ENCODE data around the gene SCFD2. TPM values are rescaled to one million over a fixed set of nuclear protein-coding genes. Genes with fewer than 3 reads are reported as not detected.

The SCFD2 gene
- total RNA-seq, 1 experiment from 2014 or later: 36.6 TPM

GRCh38 chr4:53116954-53117353, 248.9 kb downstream of the SCFD2 start:
- no peaks in the 10 kb centered on the region for H3K36me3 ChIP-seq (ENCODE audit: low read depth, low read length)
- no peaks in the 10 kb centered on the region for H3K27me3 ChIP-seq (ENCODE audit: low read length)
- TF ChIP-seq EZH2phosphoT487 (IDR thresholded peaks at IDR 0.05; ENCODE audit: borderline replicate concordance, low read length) (no peak), CTCF (conservative IDR thresholded peaks at IDR 0.05; ENCODE audit: low read depth, low read length) (no peak), EZH2 (IDR thresholded peaks at IDR 0.05; ENCODE audit: low read length, unreplicated experiment) (no peak)
- BruUV-seq (replicated peaks): no TSS peak
- no peak overlapping the region for H3K4me3 ChIP-seq (ENCODE audit: low read length)
- ATAC-seq: no peak
- no peak overlapping the region for H3K27ac ChIP-seq (ENCODE audit: low read length)
- H3K79me2 ChIP-seq (ENCODE audit: low read length): no peaks in the 10 kb centered on the region
- no peaks in the 10 kb centered on the region for H3K9me3 ChIP-seq (ENCODE audit: low read length)
- H3K4me2 ChIP-seq (ENCODE audit: low read length): no peak overlapping the region
- ChIA-PET POLR2A (ENCODE audit: unreplicated experiment) (no interaction called here), CTCF (no interaction called here)
- no peaks in the 10 kb centered on the region for H3F3A ChIP-seq (ENCODE audit: low read length, unreplicated experiment)
- H4K20me1 ChIP-seq (ENCODE audit: low read length): no peaks in the 10 kb centered on the region
- H2AFZ ChIP-seq (ENCODE audit: low read length): no peak overlapping the region
- H3K9ac ChIP-seq (ENCODE audit: low read length): no peak overlapping the region
- no peaks in the 10 kb centered on the region for H3K9me2 ChIP-seq (replicated peaks; ENCODE audit: low read length)
- DNase-seq: no peak
- intact Hi-C loops (cut with micrococcal nuclease): no loop called here
- no peaks in the 10 kb centered on the region for H3K4me1 ChIP-seq (ENCODE audit: insufficient read depth, low read length)

GRCh38 chr4:53113431-53114225, 252.2 kb downstream of the SCFD2 start:
- intact Hi-C loops (cut with micrococcal nuclease): no loop called here
- Histone ChIP-seq H3K27me3 (ENCODE audit: low read length) (no peaks in the 10 kb centered on the region), H3K9me2 (replicated peaks; ENCODE audit: low read length) (no peaks in the 10 kb centered on the region), H3K79me2 (ENCODE audit: low read length) (no peaks in the 10 kb centered on the region), H3K9me3 (ENCODE audit: low read length) (no peaks in the 10 kb centered on the region), H3K4me2 (ENCODE audit: low read length) (no peak overlapping the region), H3K27ac (ENCODE audit: low read length) (no peak overlapping the region), H4K20me1 (ENCODE audit: low read length) (no peaks in the 10 kb centered on the region), H3K4me1 (ENCODE audit: insufficient read depth, low read length) (no peaks in the 10 kb centered on the region), H2AFZ (ENCODE audit: low read length) (no peak overlapping the region), H3K36me3 (ENCODE audit: low read depth, low read length) (no peaks in the 10 kb centered on the region), H3F3A (ENCODE audit: low read length, unreplicated experiment) (no peaks in the 10 kb centered on the region), H3K4me3 (ENCODE audit: low read length) (no peak overlapping the region), H3K9ac (ENCODE audit: low read length) (no peak overlapping the region)
- TF ChIP-seq EZH2 (IDR thresholded peaks at IDR 0.05; ENCODE audit: low read length, unreplicated experiment) (no peak), EZH2phosphoT487 (IDR thresholded peaks at IDR 0.05; ENCODE audit: borderline replicate concordance, low read length) (no peak), CTCF (conservative IDR thresholded peaks at IDR 0.05; ENCODE audit: low read depth, low read length) (no peak)
- POLR2A ChIA-PET (ENCODE audit: unreplicated experiment): no interaction called here
- ATAC-seq (no peak), DNase-seq (no peak)
- no TSS peak for BruUV-seq (replicated peaks)
- CTCF ChIA-PET: no interaction called here

- TF ChIP-seq EZH2phosphoT487 (IDR thresholded peaks at IDR 0.05; ENCODE audit: borderline replicate concordance, low read length): no peak
- TF ChIP-seq EZH2 (IDR thresholded peaks at IDR 0.05; ENCODE audit: low read length, unreplicated experiment): no peak
- no peak for TF ChIP-seq CTCF (conservative IDR thresholded peaks at IDR 0.05; ENCODE audit: low read depth, low read length)
- ChIA-PET CTCF (no interaction called here), POLR2A (ENCODE audit: unreplicated experiment) (no interaction called here)
- Histone ChIP-seq H4K20me1 (ENCODE audit: low read length) (no peaks in the 10 kb centered on the region), H3K9ac (ENCODE audit: low read length) (no peak overlapping the region), H3K4me3 (ENCODE audit: low read length) (no peak overlapping the region), H3K4me1 (ENCODE audit: insufficient read depth, low read length) (peaks cover 10% of the 10 kb centered on the region), H3K27me3 (ENCODE audit: low read length) (no peaks in the 10 kb centered on the region), H3K4me2 (ENCODE audit: low read length) (no peak overlapping the region), H2AFZ (ENCODE audit: low read length) (no peak overlapping the region), H3K9me3 (ENCODE audit: low read length) (no peaks in the 10 kb centered on the region), H3F3A (ENCODE audit: low read length, unreplicated experiment) (no peaks in the 10 kb centered on the region), H3K79me2 (ENCODE audit: low read length) (no peaks in the 10 kb centered on the region), H3K9me2 (replicated peaks; ENCODE audit: low read length) (no peaks in the 10 kb centered on the region), H3K27ac (ENCODE audit: low read length) (no peak overlapping the region), H3K36me3 (ENCODE audit: low read depth, low read length) (no peaks in the 10 kb centered on the region)
- DNase-seq (no peak), ATAC-seq (no peak)
- intact Hi-C loops (cut with micrococcal nuclease): no loop called here
- no TSS peak for BruUV-seq (replicated peaks)
These were observed 260.5 kb downstream of the SCFD2 start for GRCh38 chr4:53105313-53105712.

All from PC-3 (cell line).